ENCODE results near the gene CD80.
"Not testable (repeated sequence)": the region's sequence is repeated elsewhere in the genome, so short reads cannot be mapped to it uniquely, and the experiment has no call there.

The CD80 gene

DNA sequence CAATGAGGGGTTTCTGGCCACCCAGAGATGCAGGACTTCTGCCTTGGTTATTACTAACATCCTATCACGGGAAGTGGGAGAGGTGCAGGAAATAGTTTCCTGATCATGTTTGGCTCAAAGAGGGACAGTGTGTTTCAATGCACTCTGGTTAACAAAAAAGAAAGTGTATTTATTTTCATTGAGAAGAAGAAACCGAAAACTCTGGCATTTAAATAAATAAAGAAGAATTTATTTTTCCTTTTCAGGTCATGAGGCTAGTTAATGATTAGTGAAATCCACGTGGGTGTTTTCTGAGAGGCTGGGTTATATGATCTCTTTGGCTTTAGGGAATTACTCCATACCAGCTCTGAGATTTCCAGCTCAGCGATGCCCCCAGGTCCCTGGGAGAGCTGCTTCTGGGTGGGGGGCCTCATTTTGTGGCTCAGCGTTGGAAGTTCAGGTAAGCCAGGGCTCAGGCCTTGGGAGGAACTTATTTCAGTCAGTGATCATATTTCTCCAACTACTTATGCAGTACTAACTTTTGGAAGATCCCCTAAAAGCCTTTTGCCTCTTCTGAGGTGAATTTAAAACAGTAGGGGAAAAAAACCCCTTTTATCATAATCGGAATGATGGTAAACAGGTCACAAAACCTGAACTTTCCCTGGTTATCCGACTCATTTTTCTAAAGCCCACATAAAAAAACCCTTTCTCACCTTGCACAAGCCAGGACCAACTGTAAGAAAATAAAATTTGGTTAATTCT, 38.3 kb upstream of the CD80 start, which contains the start of gene PLA1A:
Gene PLA1A, plus strand, starts transcription at position 338 of the 741 bp plus-strand sequence. Its CDS starts 29 bp downstream, at position 367.
- Histone ChIP-seq H3K27ac (no peak within 1 kb of the TSS), H3K4me3 (no peak within 1 kb of the TSS), H4K20me1 (no peaks in the 10 kb centered on the region), H3K4me1 (peaks cover 0 to 45% (median 0%) of the 10 kb centered on the region in 10 experiments; a peak in 6 of 20 replicates), H3K4me2 (peak within 1 kb of the TSS in 3 of 11 experiments; percentile 10 to 71 (median 60); a peak in 5 of 22 replicates), H3K27me3 (no peaks in the 10 kb centered on the region), H3K9ac (no peak within 1 kb of the TSS), H3K36me3 (no peaks in the 10 kb centered on the region), H3K9me3 (replicated peaks in 1 of 11) (no peaks in the 10 kb centered on the region)
- no peak for TF ChIP-seq Cebpa-rat (IDR thresholded peaks at IDR 0.05)

DNA sequence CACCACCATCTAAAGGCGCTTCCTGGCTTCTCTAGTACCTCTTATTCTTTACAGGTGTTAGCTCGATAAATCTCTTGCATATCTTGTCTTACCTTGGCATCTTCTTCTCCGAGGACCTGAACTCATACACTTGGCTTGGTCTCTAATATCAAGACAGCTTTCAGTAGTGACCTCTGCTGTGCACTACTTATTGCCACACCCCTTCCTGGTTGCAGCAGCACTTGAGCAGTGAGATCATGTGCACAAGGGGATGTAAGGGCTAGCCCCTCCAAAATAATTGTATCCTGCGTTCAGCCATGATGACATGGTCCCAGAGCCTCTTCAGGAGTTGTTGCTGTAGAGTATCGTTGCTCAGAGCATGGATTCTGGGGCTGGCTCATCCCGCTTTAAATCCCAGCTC, 37.0 kb upstream of the CD80 start:
- H3K4me3 ChIP-seq, result no peak overlapping the region
- H3K36me3 ChIP-seq, result no peaks in the 10 kb centered on the region
- TF ChIP-seq Cebpa-rat (IDR thresholded peaks at IDR 0.05), result no peak
- no peaks in the 10 kb centered on the region for H4K20me1 ChIP-seq
- H3K27me3 ChIP-seq, result no peaks in the 10 kb centered on the region
- H3K4me1 ChIP-seq, result peaks cover 0 to 41% (median 0%) of the 10 kb centered on the region in 10 experiments; a peak in 6 of 20 replicates
- H3K9me3 ChIP-seq (replicated peaks in 1 of 11), result peaks cover 0 to 6% (median 3%) of the 10 kb centered on the region in 11 experiments; a peak in 8 of 22 replicates
- no peak overlapping the region for H3K9ac ChIP-seq
- peak overlapping the region in 4 of 11 experiments; percentile 6 to 71 (median 54); a peak in 6 of 22 replicates for H3K4me2 ChIP-seq
- no peak overlapping the region for H3K27ac ChIP-seq

- TF ChIP-seq Cebpa-rat (IDR thresholded peaks at IDR 0.05), result no peak
- H3K4me3 ChIP-seq, result no peak overlapping the region
- peaks cover 3 to 12% (median 10%) of the 10 kb centered on the region in 11 experiments; a peak in 19 of 22 replicates for H3K9me3 ChIP-seq (replicated peaks in 1 of 11)
- H3K36me3 ChIP-seq, result no peaks in the 10 kb centered on the region
- H4K20me1 ChIP-seq, result no peaks in the 10 kb centered on the region
- H3K4me1 ChIP-seq, result peaks cover 0 to 35% (median 0%) of the 10 kb centered on the region in 10 experiments; a peak in 6 of 20 replicates
- no peak overlapping the region for H3K9ac ChIP-seq
- H3K27me3 ChIP-seq, result no peaks in the 10 kb centered on the region
- peak overlapping the region in 5 of 11 experiments; percentile 3 to 71 (median 48); a peak in 6 of 22 replicates for H3K4me2 ChIP-seq
- no peak overlapping the region for H3K27ac ChIP-seq
Measured at GRCh38 chr3:119595639-119596334, 36.4 kb upstream of the CD80 start.

- H4K20me1 ChIP-seq, H3K9ac ChIP-seq, H3K27ac ChIP-seq, H3K4me2 ChIP-seq, H3K36me3 ChIP-seq, H3K4me3 ChIP-seq, H3K27me3 ChIP-seq: not testable (repeated sequence)
- H3K4me1 ChIP-seq, result peaks cover 0 to 36% (median 0%) of the 10 kb centered on the region in 10 experiments; a peak in 6 of 20 replicates
- H3K9me3 ChIP-seq (replicated peaks in 1 of 11), result peaks cover 12 to 21% (median 18%) of the 10 kb centered on the region in 11 experiments; a peak in 21 of 22 replicates
Measured at GRCh38 chr3:119594929-119595328, 35.5 kb upstream of the CD80 start.

GRCh38 chr3:119594066-119594465, 34.7 kb upstream of the CD80 start:
- no peak for TF ChIP-seq Cebpa-rat (IDR thresholded peaks at IDR 0.05)
- Histone ChIP-seq H3K4me1 (peaks cover 0 to 44% (median 5%) of the 10 kb centered on the region in 10 experiments; a peak in 14 of 20 replicates), H4K20me1 (no peaks in the 10 kb centered on the region)

DNA sequence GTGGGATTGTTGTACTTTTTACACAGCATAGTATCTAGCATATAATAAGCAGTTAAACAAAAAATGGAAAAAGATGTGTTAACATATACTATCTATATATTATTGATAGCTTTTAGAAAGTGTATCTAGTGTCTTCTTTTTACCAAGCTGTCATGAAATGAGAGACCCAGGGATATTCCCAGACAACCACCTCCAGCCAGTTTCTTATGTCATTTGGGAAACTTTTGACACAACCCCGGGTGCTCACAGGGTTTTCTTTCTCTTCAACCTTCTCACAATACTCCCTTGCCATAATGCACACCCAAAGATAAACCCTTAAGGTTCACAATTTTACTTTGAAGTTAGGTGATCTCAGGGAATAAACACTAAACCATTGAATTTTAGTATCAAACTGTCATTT, 33.4 kb upstream of the CD80 start:
- no peaks in the 10 kb centered on the region for H3K27me3 ChIP-seq
- H3K4me2 ChIP-seq, result no peak overlapping the region
- no peak overlapping the region for H3K4me3 ChIP-seq
- no peak overlapping the region for H3K27ac ChIP-seq
- TF ChIP-seq Cebpa-rat (IDR thresholded peaks at IDR 0.05), result no peak
- H3K9me3 ChIP-seq (replicated peaks in 1 of 11), result peaks cover 12 to 23% (median 18%) of the 10 kb centered on the region in 11 experiments; a peak in 21 of 22 replicates
- H3K4me1 ChIP-seq, result peaks cover 8 to 55% (median 17%) of the 10 kb centered on the region in 10 experiments
- peaks cover 0 to 5% (median 0%) of the 10 kb centered on the region in 11 experiments; a peak in 1 of 22 replicates for H3K36me3 ChIP-seq
- H4K20me1 ChIP-seq, result no peaks in the 10 kb centered on the region
- no peak overlapping the region for H3K9ac ChIP-seq

More at GRCh38 chr3:119594066-119594465, 34.7 kb upstream of the CD80 start:
- H3K4me2 ChIP-seq, result no peak overlapping the region
- no peak overlapping the region for H3K4me3 ChIP-seq
- no peak overlapping the region for H3K9ac ChIP-seq
- no peaks in the 10 kb centered on the region for H3K27me3 ChIP-seq
- H3K9me3 ChIP-seq (replicated peaks in 1 of 11), result peaks cover 12 to 23% (median 18%) of the 10 kb centered on the region in 11 experiments; a peak in 21 of 22 replicates
- H3K27ac ChIP-seq, result no peak overlapping the region
- H3K36me3 ChIP-seq, result peaks cover 0 to 5% (median 0%) of the 10 kb centered on the region in 11 experiments; a peak in 1 of 22 replicates

DNA sequence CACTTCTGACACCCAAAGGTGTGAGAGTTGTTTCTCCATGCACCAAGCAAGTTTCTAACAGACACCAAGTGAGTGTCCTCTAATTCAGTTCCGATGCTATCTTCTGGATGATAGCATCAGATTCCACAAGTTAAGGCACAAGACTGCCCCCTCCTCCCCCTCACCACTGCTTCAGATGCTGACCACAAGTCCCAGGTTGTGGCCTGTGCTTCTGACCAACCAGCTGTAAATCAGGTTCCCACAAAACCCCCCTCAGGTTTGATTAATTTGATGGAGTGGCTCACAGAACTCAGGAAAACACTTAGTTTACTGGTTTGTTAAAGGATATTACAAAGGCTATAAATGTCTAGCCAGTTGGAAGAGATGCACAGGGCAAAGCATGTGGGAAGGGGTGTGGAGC, 31.3 kb upstream of the CD80 start:
- TF ChIP-seq Cebpa-rat (IDR thresholded peaks at IDR 0.05), result no peak
- no peaks in the 10 kb centered on the region for H4K20me1 ChIP-seq
- peaks cover 12 to 23% (median 18%) of the 10 kb centered on the region in 11 experiments; a peak in 21 of 22 replicates for H3K9me3 ChIP-seq (replicated peaks in 1 of 11)
- peaks cover 13 to 55% (median 24%) of the 10 kb centered on the region in 10 experiments for H3K4me1 ChIP-seq
- H3K9ac ChIP-seq, result no peak overlapping the region
- no peaks in the 10 kb centered on the region for H3K27me3 ChIP-seq
- H3K36me3 ChIP-seq, result peaks cover 0 to 5% (median 0%) of the 10 kb centered on the region in 11 experiments; a peak in 1 of 22 replicates
- H3K4me2 ChIP-seq, result peak overlapping the region in 2 of 11 experiments; percentile 89 to 96; a peak in 2 of 22 replicates
- no peak overlapping the region for H3K27ac ChIP-seq
- no peak overlapping the region for H3K4me3 ChIP-seq

DNA sequence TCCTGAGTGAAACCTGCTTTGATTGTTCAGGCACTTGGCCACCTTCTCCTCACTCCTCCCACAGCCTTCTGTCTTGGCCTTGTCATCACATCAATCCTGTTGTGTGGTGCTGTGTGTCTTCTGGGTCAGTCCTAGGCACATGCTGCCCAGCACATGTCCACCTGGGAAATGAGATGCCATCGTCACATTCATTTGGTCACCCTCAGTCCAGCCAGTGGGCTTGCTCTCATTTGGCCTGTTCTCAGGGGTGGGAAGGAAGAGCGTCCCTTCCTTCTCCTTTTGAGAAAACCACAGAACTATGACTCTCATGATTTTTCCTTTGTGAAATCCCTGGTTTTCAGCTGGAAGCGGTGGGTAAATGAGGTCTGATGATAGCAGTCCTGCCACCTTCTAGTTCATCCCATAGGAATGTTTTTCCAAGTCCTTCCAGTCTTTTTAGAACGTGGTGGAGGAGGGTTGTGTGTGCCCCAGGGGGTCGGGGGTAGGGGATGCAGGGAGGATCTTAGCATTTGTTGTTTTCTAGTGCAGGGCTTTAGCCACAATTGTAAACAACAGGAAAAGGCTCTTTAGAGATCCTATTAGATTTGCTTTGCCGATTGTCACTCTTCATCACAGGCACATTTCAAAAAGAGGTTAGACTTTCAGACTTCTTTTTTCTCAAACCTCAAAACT, 29.8 kb upstream of the CD80 start:
- peak overlapping the region in 9 of 11 experiments; percentile 0 to 96 (median 71); a peak in 15 of 22 replicates for H3K4me2 ChIP-seq
- peak overlapping the region in 2 of 10 experiments; percentile 2 to 15; a peak in 1 of 20 replicates for H3K4me3 ChIP-seq
- no peaks in the 10 kb centered on the region for H4K20me1 ChIP-seq
- H3K4me1 ChIP-seq, result peaks cover 13 to 62% (median 24%) of the 10 kb centered on the region in 10 experiments
- H3K27ac ChIP-seq, result peak overlapping the region in 3 of 11 experiments; percentile 54 to 72 (median 60); a peak in 5 of 22 replicates
- no peaks in the 10 kb centered on the region for H3K27me3 ChIP-seq
- H3K9ac ChIP-seq, result peak overlapping the region in 3 of 11 experiments; percentile 14 to 47 (median 24); a peak in 4 of 22 replicates
- no peak for TF ChIP-seq Cebpa-rat (IDR thresholded peaks at IDR 0.05)
- peaks cover 0 to 5% (median 0%) of the 10 kb centered on the region in 11 experiments; a peak in 1 of 22 replicates for H3K36me3 ChIP-seq
- peaks cover 12 to 23% (median 18%) of the 10 kb centered on the region in 11 experiments; a peak in 21 of 22 replicates for H3K9me3 ChIP-seq (replicated peaks in 1 of 11)
